Activated CD8-positive, alpha-beta memory T cell treated with anti-CD3 and anti-CD28 coated beads, Interleukin-2, amount 50 U/mL, for 1 hour (primary cell): ENCODE measurements around the gene KANSL3.
"Not testable (repeated sequence)": the region's sequence is repeated elsewhere in the genome, so short reads cannot be mapped to it uniquely, and the experiment has no call there.

Source experiments
- DNase-seq: peaks from one replicate; pipeline ENCODE4 v3.0.0-alpha.2; 2020; ENCODE audit errors: extremely low read depth

The KANSL3 gene

DNA sequence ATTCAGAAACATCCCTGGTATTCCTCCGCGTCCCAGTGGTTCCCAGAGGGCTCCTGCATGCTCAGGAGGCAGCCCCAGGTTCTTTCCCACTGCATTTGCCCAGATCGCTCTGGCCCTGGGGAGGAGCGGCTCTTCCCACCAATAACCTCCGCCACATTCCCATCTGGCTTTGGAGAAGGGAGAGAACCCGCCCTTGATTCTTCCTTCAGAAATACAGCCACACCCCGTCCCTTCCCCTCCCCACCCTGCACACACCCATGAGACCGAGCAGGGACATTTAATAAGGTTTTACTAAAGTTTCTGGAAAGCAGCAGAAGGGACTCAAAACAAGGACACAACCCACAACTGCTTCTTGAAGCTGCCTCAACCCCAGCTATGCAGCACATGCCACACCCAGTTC lies 79.6 kb downstream of the KANSL3 start:
- DNase-seq: no peak

DNA sequence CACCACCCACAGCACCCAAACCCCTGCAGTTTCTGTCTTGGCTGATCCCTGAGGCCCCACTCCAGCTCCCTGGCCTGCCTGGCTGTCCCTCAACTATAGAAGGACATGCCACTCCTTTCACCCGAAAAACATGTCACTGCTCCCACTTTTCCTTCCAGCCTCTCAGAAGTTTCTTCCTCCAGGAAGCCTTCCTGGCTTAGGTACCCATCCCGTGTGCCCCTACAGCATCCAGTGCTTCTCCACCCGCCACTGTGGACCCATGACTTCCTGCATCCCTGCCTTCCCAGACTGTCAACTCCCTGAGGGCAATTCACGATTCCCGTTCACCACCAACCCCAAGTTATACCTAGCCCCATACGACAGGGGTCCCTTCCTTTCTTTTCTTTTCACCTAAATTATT lies 80.1 kb downstream of the KANSL3 start:
- no peak for DNase-seq

DNA sequence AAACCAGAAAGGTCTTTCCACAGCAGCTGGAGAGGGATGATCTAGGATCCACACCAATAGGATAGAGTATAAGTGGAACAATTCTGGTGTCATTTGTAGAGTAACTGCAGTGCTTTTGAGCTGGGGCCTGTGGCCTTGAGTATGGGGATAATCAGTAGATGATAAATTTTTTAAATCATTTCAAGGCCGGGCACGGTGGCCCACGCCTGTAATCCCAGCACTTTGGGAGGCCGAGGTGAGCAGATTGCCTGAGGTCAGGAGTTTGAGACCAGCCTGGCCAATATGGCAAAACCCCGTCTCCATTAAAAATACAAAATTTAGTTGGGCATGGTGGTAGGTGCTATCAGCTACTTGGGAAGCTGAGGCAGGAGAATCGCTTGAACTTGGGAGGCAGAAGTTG lies 80.7 kb downstream of the KANSL3 start:
- not testable (repeated sequence) for DNase-seq

DNA sequence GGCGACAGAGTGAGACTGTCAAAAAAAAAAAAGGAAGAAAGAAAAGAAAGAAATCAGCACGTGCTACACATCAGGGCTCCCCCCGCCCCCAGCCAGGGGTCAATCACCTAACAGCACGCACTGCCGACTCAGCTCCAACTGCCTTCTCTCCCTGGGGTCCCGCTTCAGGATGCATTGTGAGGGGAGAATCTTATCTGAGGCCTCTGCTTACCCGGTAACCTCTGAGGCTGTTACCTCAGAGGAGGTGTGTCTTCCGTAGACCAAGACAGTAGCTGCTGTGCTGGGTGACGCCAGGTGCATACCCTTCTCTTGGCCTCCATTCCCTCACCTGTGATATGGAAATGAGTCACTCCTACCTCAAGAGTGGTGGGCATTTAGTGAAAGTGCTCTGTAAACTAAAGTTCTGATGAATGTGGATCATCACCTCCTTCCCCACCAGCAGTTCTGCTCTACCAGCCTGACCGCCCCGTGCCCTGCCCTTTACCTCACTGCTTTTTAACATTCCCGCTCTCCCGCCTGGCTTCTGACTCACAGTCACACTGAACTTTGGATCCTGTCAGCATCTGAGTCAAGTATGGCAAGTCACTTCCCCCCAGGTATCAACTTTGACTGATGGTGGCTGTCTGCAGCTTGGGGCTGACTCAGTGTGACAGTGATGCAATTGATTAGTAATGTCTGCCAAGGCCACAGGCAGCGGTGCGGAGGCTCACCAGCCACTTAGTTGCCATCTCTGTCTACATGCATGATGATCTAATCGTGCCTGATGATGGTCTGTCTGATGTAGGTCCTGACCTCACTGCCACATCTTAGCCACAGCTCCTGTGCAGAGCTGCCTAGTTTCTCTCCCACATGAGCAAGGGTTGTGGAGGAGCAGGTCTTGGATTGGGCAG lies 81.4 kb downstream of the KANSL3 start:
- no peak for DNase-seq

DNA sequence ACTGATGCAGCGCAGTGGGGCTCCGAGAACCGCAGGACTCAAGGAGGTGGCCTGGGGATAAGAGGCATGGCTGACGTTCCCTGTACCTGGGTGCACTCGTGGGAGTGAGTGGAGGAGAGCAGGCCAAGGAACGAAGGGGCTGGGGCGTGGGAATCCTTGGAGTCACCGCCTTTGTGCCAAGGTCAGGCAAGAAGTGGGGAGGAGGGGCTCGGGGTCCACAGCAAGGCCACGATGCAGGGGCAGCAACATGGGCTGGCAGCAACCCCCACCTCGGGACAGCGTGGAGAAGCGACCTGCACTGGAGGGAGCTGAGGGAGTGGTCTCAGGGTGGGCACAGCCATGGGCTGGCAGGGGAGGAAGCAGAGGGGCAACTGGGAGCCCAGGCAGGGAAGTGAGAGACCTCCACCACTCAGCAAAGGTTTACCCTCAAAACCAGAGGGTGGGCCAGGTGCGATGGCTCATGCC lies 82.9 kb downstream of the KANSL3 start:
- no peak for DNase-seq

DNA sequence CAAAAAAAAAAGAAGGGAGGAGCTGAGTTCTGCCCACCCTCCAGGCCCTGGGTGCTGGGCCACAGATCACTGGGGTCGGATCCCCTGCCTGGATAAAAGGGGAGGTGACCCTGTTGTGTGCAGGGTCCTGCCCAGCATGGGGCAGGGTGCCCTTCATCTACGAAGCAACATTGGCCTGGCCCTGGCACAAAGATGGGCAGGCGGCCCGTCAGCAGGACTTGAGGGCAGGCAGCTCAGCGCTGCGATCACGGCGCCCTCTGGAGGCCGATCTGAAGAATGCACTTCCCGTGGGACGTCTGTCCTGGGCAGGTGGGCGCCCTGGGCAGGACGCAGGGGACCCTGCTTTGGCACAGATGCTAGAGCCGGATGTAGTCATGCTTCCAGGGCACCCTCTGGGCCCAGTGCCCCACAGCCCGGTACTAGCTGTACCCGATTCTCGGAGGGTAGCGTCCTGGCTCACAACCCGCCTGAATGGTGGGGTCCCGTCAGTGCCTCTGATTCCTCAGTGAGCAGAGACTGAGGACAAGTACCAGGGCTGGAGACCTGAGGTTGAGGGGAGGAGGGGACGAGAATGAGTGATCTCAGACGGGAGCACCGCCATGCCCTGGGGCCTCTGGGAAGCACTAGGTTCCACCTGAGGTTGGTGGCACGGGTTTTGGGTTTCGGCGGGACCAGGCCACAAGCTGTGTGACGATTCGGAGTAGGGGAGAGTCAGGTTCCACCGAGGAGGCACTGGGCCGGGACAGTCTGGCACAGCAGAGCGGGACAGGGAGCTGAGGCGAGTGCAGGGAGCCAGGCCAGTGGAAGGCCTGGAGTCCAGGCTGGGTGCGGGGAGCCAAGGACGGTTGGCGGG lies 83.6 kb downstream of the KANSL3 start:
- DNase-seq: no peak

DNA sequence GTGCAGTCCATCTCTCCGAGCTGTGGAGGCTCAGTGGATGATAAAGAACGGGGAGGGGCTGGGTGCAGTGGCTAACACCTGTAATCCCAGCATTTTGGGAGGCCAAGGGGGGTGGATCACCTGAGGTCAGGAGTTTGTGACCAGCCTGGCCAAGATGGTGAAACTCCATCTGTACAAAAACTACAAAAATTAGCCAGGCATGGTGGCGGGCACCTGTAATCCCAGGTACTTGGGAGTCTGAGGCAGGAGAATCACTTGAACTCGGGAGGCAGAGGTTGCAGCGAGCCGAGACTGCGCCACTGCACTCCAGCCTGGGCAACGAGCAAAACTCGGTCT lies 84.2 kb downstream of the KANSL3 start:
- not testable (repeated sequence) for DNase-seq

DNA sequence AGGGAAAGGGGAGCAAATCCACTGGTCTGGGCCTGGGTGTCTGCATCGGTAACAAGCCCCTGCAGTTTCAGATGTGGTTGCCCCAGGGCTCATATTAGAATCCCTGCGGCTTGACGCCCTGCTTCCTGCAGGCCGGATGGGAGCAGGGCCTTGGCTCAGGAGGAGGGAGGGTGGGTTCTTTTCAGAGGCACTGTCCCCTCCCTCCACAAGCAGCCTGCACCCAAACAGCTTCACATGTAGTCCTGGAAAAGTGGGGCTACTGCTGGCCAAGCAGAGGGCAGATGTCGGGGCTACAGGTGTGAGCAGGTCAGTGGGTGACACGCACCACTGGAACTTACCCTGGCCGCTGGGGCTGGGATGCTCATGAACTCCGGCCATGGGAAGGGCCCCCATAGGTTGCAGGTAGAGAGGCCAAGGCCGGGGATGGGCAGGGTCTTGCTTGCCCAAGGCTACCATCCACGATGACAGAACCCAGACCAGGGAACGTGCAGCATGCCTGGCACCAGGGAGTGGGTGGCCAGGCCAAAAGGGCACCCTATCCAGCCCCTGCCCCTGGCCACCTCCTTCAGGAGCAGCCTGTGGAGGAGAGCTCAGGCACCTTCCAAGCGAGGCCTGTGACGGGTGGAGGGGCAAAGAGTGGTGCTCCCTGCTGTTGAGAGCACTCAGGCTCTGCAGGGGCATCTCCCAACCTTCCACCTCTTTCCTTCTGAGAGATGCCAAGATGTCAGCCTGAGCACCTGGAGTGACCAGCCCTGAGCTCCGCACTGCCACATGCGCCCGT lies 84.7 kb downstream of the KANSL3 start:
- DNase-seq: no peak

DNA sequence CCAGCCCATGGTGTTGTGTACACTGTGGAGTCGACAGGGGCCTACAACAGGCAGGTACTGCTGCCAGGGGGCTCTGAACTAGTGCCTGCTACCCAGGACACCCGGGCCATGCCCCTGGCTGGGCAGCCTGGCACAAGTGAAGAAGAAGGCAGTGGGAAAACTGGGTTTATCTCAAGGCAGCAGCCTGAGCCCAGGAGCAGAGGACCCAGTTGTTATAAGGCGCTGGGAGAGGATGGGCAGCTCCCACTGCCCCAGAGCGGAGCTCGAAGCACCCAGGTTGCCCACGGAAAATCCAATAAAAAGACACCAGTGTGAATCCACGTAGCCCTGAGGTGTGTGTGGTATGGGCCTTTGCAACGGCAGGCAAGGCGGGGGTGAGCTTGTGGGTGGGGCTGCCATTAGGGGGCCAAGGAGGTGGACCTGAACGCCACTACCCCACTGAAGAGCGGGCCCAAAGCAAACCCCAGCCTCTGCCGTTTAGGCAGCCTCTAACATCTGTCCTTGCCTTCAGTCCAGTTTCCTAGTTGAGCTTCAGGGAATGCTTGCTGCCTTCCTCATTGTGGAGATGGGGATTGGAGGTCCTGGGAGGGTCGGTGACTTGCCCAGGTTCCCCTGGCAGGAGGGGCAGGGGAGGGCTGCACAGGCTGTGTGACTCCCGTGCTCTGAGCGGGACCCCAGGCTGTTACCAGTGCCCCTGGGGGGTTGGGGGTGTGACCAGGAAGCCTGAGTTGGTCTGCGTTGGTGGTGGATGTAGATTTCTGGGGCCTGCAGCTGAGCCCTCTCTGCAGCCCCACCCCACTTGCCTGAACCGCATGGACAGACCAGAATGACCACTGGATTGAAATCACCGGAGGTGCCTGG lies 85.6 kb downstream of the KANSL3 start:
- no peak for DNase-seq

DNA sequence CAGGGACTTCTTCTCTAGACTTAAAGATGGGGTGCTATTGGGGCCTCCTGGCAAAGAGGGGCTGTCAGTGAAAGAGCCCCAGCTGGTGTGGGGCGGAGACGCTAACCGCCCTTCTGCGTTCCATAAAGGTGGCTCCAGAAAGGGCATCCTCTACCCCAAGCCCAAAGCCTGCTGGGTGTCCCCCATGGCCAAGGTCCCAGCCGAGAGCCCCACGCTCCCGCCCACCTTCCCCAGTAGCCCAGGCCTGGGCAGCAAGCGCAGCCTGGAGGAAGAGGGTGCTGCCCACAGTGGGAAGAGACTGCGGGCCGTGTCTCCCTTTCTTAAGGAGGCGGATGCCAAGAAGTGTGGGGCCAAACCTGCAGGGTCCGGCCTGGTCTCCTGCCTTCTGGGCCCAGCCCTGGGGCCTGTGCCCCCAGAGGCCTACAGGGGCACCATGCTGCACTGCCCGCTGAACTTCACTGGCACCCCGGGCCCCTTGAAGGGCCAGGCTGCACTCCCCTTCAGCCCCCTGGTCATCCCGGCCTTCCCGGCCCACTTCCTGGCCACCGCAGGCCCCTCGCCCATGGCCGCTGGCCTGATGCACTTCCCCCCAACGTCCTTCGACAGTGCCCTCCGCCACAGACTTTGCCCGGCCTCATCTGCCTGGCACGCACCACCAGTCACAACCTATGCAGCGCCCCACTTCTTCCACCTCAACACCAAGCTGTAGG lies 86.4 kb downstream of the KANSL3 start:
- DNase-seq: no peak

DNA sequence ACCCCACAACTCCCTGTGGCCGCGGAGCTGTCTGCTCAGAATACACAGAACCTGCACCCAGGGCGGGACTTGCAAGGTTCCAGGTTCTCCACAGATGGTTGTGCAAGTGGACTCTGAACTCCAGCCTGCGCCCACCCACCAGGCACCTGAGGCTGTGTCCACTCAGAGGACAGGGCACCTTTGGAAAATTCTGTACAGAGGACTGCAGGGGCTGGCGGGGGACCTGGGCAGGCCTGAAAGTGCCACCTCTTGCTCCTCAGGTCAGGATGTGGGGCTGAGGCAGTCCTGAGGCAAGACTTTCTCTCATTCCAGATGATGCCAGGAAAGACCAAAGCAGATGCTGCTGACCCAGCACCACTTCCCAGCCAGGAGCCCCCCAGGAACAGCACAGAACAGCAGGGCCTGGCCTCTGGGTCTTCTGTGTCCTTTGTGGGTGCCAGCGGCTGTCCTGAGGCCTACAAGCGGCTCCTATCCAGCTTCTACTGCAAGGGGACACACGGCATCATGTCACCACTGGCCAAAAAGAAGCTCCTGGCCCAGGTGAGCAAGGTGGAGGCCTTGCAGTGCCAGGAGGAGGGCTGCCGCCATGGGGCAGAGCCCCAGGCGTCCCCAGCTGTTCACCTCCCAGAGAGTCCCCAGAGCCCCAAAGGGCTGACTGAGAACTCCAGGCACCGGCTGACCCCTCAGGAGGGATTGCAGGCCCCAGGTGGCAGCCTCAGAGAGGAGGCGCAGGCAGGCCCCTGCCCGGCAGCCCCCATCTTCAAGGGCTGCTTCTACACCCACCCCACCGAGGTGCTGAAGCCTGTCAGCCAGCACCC lies 87.1 kb downstream of the KANSL3 start:
- DNase-seq: no peak

DNA sequence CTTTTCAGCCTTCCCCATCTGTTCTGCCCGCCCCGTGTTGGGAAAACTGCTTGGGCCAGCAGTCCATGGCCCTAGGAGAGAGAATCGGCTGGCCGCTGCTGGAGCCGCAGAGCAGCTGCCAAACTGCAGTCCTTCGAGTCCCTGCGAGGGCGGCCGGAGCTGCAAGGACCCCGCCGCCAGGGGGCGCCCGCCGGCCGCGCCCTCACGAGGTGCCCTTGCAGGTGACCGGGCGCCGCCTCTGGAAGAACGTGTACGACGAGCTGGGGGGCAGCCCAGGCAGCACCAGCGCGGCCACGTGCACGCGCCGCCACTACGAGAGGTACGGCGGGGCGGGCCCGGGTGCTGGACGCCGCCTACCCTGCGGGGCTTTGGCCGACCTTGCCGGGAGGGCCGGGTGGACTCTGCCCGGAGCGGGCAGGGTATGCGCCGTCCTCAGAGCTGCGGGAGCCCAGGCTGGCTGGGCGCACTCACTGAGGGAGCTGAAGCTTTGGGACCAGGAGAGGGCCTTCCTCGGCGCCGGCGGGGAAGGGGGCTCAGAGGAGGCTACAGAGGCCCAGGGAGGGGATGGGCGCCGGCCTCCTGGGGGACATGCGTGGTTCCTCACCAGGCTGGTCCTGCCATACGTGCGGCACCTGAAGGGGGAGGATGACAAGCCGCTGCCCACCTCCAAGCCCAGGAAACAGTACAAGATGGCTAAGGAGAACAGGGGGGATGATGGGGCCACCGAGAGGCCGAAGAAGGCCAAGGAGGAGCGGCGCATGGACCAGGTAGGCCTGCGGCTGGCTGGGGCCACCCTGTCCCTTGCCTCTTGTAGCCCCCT lies 87.9 kb downstream of the KANSL3 start:
- no peak for DNase-seq

DNA sequence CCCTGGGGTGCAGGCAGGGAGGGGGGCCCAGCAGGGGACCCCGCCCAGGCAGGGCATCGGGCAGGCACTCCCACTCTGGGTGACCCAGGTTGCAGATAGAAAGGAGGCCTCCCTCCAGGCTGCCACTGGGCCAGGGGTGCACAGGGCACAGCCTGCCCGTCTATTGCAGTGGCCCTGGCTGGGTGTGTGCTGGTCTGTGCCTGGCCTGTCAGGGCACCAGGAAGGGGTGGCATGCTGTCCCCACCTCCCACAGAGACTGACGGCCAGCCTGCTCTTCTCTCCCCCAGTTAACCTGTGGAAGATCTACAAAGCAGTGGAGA lies 88.7 kb downstream of the KANSL3 start:
- DNase-seq: no peak

DNA sequence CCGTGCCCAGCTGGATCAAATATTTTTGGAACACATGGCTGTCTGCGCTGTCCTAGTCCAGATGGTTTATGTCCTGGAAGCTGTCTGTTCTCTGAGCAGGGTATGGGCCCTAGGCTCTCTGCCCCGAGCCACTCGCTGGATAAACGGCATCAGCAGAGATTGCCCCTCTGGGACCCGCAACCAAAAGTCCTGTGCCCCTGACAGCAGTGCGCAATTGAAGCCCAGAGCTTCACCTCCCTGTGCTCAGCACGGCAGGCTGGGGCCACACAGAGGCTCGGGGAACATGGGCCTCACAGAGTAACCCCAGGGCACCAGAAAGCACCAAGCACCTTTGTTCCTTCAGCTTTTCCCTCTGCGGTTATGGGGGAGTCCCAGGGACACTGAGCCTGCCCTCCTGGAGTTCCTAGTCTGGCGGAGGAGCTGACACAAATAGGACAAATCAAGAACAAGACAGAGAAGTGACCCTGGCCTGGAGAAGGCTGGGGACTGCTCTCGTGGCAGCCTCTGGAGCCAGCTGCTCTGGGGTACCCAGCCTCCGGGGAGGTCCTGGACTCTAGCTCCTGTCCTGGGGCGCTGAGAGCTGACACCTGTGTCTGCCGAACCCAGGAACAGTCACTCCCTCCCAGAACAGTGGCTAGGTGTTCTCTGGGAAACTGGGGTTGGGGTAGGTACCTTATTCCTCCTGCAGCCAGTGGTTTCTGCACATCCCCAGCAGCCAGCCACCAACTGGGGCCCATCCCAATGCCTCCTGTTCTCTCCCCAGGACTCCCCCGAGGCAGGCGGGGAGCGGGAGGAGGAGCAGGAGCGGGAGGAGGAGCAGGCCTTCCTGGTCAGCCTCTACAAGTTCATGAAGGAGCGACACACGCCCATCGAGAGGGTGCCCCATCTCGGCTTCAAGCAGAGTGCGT lies 89.3 kb downstream of the KANSL3 start:
- DNase-seq: no peak

DNA sequence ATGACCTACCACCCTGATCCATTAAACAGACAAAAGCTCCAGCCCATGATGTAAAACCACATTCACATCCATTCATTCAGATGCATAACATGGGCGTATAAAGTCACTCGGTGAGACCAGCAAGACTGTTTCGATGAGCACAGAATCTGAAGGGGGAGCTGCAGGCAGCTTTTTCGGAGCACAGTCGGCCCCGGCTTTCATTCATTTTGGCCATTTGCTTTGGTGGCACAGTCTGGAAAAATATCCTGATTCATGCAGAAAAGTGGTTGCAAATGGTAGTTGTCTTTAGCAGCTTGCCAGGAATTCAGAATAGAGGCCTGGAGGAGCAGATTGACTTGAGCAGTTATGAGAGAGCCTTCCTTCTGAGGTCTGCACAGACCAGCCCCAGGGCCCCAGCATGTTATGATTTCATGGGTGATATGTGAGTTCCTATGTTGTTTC lies 90.4 kb downstream of the KANSL3 start:
- no peak for DNase-seq

DNA sequence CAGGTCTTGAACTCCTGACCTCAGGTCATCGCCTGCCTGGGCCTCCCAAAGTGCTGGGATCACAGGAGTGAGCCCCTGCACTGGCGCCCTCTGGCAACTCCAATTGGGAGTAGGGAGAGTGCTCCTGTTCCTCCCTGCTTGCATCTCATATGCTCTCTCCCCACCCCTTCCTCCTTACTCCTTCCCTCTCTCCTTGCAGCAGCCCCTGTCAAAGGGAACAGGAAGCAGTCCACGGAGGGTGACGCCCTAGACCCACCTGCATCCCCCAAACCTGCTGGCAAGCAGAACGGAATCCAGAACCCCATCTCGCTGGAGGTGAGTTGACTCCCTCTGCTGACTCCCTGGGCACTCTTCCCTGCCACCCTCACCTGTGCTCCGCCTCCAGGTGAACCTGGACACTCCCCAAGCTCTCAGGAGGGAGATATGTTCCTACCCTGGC lies 90.9 kb downstream of the KANSL3 start:
- DNase-seq: no peak

DNA sequence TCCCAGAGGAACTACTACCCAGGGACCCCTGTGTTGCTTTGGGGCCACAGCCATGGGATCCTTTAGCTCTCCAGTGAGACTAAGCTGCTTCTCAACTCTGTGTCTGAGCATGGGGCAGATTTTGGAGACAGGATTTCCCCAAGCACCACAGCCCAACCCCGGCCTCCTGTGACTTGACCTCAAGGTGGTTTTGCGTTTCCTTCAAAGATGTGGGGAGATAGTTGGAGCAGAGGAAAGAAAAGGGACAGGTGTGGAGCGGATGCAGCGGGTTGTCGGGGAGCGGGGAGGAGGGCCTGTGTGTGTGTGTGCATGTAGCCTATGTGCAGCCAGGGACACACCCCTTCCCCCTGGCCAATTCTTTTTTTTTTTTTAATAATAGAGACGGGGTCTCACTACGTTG lies 91.3 kb downstream of the KANSL3 start:
- no peak for DNase-seq

DNA sequence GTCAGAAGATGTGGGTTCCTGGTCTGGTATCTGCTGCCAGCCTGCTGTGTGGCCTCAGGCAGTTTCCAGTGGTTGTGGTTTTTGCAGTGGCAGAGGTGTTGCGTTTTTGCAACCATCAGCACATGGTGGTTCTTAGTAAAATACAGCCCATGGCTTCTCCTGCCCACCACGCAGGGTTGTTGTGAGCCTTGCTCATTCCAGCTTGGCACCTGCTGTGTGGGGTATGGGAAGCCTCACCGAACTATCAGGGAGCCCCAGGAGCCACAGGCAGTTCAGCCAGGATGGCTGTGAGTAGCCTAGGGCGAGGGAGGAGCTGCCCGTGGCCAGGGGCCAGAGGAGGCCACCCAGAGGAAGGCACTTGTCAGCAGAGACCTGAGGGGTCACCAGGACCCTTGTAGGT lies 91.8 kb downstream of the KANSL3 start:
- no peak for DNase-seq
